HepG2 (cell line): Measurements from ENCODE around the gene RAB23. TPM values are rescaled to one million over a fixed set of nuclear protein-coding genes. Genes with fewer than 3 reads are reported as not detected.

Experiments
- CBX2 ChIP-seq, 2 experiments: fragments of 200-600 bp in 1 of 2; sonication (generic); formaldehyde crosslinking in 1 of 2; IDR thresholded peaks; 2 replicates each; pipeline versions ENCODE4 v1.7.0 to v1.8.1; 2018 to 2022; ENCODE audit warnings: low read depth in 2 of 2, low read length in 1 of 2, mild to moderate bottlenecking in 1 of 2, missing genetic modification reagents in 1 of 2
- DR1 ChIP-seq: sonication (generic); formaldehyde crosslinking; IDR thresholded peaks from 2 replicates; pipeline ENCODE4 v1.8.0; 2021; ENCODE audit warnings: mild to moderate bottlenecking, missing genetic modification reagents, inconsistent platforms
- HNRNPK ChIP-seq: fragments of 200-400 bp; formaldehyde crosslinking; IDR thresholded peaks from 2 replicates; pipeline ENCODE4 v1.6.1; 2018; ENCODE audit warnings: low read length, low read depth, moderate library complexity, mild to moderate bottlenecking; ENCODE audit not compliant: poor library complexity, severe bottlenecking
- NFKB2 ChIP-seq: sonication (generic); formaldehyde crosslinking; IDR thresholded peaks from 2 replicates; pipeline ENCODE4 v1.4.0; 2020; ENCODE audit warnings: missing genetic modification reagents, borderline replicate concordance
- NONO ChIP-seq, 2 experiments: fragments of 450-650 bp in 1 of 2; sonication (generic) in 1 of 2; formaldehyde crosslinking in 1 of 2; IDR thresholded peaks in 1 of 2; conservative IDR thresholded peaks in 1 of 2; 2 replicates each; pipeline versions ENCODE4 v1.6.1 to v1.8.0; 2017 to 2022; ENCODE audit warnings: mild to moderate bottlenecking in 1 of 2, missing genetic modification reagents in 1 of 2, moderate library complexity in 1 of 2
- RXRB ChIP-seq: IDR thresholded peaks from 2 replicates; pipeline ENCODE4 v1.6.1; 2016; ENCODE audit warnings: borderline replicate concordance, missing genetic modification reagents, missing compliant biosample characterization
- U2AF1 ChIP-seq: fragments of 200-400 bp; formaldehyde crosslinking; optimal IDR thresholded peaks from 2 replicates; pipeline ENCODE3; 2017; ENCODE audit warnings: mild to moderate bottlenecking, low read depth, low read length
- ZNF292 ChIP-seq: sonication (generic); formaldehyde crosslinking; IDR thresholded peaks from 2 replicates; pipeline ENCODE4 v1.8.1; 2022; ENCODE audit warnings: mild to moderate bottlenecking, low read depth, missing genetic modification reagents, borderline replicate concordance
- ZNF670 ChIP-seq: sonication (generic); formaldehyde crosslinking; IDR thresholded peaks from 2 replicates; pipeline ENCODE4 v1.8.0; 2022; ENCODE audit warnings: mild to moderate bottlenecking, missing genetic modification reagents, borderline replicate concordance
- polyA plus RNA-seq, 8 experiments: library from polyadenylated mRNA; depleted of rRNA in 3 of 8; stranded (reverse) in 7 of 8; unstranded in 1 of 8; fragments of >200 nt; fragmentation: Illumina TruSeq in 4 of 8; extraction: Trizol in 4 of 8; gene quantifications; 2 replicates each; pipeline versions ENCODE4 v1.2.1 to v1.2.3, GENCODE V29; 2011 to 2016; ENCODE audit warnings: low read depth in 4 of 8, missing spikeins in 1 of 8, mixed read lengths in 1 of 8; ENCODE audit not compliant: insufficient read depth in 1 of 8
- total RNA-seq, 5 experiments: library from RNA; depleted of rRNA; stranded (reverse); fragments of >200 nt; fragmentation: Illumina TruSeq; extraction: Trizol; gene quantifications; 2 replicates each; pipeline ENCODE4 v1.2.3, GENCODE V29; 2016; ENCODE audit warnings: low read depth in 1 of 5
- TF ChIP-seq, protein P1 (sequence below): sonication (generic); formaldehyde crosslinking; IDR thresholded peaks from 2 replicates; pipeline ENCODE4 v1.4.0; 2020; ENCODE audit warnings: missing genetic modification reagents
- TF ChIP-seq, protein P2 (sequence below), 2 experiments: fragments of 450-650 bp in 1 of 2; sonication (generic) in 1 of 2; formaldehyde crosslinking; IDR thresholded peaks; 2 replicates each; pipeline versions ENCODE4 v1.5.0 to v1.8.0; 2020 to 2022; ENCODE audit warnings: mild to moderate bottlenecking in 1 of 2, missing genetic modification reagents in 1 of 2
- TF ChIP-seq, protein P3 (sequence below): fragments of 450-650 bp; IDR thresholded peaks from 2 replicates; pipeline ENCODE4 v1.6.1; 2017
- TF ChIP-seq, protein P4 (sequence below): sonication (generic); formaldehyde crosslinking; IDR thresholded peaks from 2 replicates; pipeline ENCODE4 v1.4.0; 2020; ENCODE audit warnings: mild to moderate bottlenecking, missing genetic modification reagents
- TF ChIP-seq, protein P5 (sequence below): sonication (generic); formaldehyde crosslinking; IDR thresholded peaks from 2 replicates; pipeline ENCODE4 v1.4.0; 2020; ENCODE audit warnings: missing genetic modification reagents

Gene RAB23
- total and polyA plus RNA-seq, 2 of the 13 experiments (the other 11 are each of a cell fraction or from before 2014, with no cell fraction given), result 5.5 to 16.4 TPM

DNA sequence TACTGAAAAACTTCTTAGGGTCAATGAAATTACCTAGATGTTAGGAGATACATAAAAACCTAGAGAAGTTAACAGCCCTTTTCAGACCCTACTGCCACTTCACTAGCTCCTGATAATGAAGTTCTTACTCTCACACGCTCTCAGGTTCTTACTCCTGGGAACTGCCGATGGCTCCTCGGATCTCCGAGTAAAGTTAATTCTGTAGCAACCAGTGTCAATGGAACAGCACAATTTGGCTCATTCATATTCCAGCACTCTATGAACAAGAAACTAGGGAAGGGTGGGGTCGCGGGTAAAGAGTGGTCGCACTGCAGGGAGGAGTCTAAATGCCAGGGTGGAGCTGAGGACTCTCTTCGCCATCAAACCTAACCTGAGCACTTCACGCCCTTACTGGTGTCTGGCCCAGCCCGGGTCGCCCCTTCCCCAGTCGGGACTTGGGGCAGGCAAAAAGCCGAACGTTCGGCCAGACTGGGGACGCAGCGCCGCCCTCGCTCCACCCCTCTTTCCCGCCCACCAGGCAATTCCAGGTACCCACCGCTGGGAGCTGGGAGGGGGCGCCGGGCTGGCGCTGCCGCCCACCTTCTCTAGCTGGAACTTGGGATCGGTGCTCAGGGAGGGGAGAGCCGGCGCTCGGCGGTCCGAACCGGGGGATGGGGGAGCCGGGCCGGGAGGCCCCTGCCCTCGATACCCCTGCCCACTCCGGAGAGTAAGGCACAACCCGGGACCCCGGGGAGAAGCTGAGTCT, 744 bp downstream of the RAB23 start (continued):
- TF ChIP-seq ZNF292 (CRISPR knock-in tag) (peak; percentile 88), DR1 (peak; percentile 27; the same call in 1 of the 2 replicates), NONO (IDR thresholded peaks at IDR 0.05) (no peak), NONO (CRISPR knock-in tag; conservative IDR thresholded peaks at IDR 0.05) (no peak), HNRNPK (no peak), ZNF670 (CRISPR knock-in tag) (peak; percentile 20; the same call in 1 of the 2 replicates), CBX2 (IDR thresholded peaks at IDR 0.05; ENCODE audit: low read depth, low read length) (no peak), CBX2 (CRISPR knock-in tag; IDR thresholded peaks at IDR 0.05; ENCODE audit: low read depth) (no peak), NFKB2 (peak; percentile 7; the same call in 1 of the 2 replicates), U2AF1 (no peak), RXRB (CRISPR knock-in tag) (0 out of 2 replicates have a peak, but pooled peaks have one; percentile 21)
- TF ChIP-seq, protein P1, sequence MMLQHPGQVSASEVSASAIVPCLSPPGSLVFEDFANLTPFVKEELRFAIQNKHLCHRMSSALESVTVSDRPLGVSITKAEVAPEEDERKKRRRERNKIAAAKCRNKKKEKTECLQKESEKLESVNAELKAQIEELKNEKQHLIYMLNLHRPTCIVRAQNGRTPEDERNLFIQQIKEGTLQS (CRISPR knock-in tag), result no peak; the same call in 1 of the 2 replicates
- TF ChIP-seq, protein P2, sequence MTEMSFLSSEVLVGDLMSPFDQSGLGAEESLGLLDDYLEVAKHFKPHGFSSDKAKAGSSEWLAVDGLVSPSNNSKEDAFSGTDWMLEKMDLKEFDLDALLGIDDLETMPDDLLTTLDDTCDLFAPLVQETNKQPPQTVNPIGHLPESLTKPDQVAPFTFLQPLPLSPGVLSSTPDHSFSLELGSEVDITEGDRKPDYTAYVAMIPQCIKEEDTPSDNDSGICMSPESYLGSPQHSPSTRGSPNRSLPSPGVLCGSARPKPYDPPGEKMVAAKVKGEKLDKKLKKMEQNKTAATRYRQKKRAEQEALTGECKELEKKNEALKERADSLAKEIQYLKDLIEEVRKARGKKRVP (CRISPR knock-in tag; IDR thresholded peaks at IDR 0.05), result 0 out of 4 replicates have a peak, but pooled peaks of 1 of the 2 experiments have one; percentile 6
- TF ChIP-seq, protein P3, sequence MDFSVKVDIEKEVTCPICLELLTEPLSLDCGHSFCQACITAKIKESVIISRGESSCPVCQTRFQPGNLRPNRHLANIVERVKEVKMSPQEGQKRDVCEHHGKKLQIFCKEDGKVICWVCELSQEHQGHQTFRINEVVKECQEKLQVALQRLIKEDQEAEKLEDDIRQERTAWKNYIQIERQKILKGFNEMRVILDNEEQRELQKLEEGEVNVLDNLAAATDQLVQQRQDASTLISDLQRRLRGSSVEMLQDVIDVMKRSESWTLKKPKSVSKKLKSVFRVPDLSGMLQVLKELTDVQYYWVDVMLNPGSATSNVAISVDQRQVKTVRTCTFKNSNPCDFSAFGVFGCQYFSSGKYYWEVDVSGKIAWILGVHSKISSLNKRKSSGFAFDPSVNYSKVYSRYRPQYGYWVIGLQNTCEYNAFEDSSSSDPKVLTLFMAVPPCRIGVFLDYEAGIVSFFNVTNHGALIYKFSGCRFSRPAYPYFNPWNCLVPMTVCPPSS, result no peak
- TF ChIP-seq, protein P4, sequence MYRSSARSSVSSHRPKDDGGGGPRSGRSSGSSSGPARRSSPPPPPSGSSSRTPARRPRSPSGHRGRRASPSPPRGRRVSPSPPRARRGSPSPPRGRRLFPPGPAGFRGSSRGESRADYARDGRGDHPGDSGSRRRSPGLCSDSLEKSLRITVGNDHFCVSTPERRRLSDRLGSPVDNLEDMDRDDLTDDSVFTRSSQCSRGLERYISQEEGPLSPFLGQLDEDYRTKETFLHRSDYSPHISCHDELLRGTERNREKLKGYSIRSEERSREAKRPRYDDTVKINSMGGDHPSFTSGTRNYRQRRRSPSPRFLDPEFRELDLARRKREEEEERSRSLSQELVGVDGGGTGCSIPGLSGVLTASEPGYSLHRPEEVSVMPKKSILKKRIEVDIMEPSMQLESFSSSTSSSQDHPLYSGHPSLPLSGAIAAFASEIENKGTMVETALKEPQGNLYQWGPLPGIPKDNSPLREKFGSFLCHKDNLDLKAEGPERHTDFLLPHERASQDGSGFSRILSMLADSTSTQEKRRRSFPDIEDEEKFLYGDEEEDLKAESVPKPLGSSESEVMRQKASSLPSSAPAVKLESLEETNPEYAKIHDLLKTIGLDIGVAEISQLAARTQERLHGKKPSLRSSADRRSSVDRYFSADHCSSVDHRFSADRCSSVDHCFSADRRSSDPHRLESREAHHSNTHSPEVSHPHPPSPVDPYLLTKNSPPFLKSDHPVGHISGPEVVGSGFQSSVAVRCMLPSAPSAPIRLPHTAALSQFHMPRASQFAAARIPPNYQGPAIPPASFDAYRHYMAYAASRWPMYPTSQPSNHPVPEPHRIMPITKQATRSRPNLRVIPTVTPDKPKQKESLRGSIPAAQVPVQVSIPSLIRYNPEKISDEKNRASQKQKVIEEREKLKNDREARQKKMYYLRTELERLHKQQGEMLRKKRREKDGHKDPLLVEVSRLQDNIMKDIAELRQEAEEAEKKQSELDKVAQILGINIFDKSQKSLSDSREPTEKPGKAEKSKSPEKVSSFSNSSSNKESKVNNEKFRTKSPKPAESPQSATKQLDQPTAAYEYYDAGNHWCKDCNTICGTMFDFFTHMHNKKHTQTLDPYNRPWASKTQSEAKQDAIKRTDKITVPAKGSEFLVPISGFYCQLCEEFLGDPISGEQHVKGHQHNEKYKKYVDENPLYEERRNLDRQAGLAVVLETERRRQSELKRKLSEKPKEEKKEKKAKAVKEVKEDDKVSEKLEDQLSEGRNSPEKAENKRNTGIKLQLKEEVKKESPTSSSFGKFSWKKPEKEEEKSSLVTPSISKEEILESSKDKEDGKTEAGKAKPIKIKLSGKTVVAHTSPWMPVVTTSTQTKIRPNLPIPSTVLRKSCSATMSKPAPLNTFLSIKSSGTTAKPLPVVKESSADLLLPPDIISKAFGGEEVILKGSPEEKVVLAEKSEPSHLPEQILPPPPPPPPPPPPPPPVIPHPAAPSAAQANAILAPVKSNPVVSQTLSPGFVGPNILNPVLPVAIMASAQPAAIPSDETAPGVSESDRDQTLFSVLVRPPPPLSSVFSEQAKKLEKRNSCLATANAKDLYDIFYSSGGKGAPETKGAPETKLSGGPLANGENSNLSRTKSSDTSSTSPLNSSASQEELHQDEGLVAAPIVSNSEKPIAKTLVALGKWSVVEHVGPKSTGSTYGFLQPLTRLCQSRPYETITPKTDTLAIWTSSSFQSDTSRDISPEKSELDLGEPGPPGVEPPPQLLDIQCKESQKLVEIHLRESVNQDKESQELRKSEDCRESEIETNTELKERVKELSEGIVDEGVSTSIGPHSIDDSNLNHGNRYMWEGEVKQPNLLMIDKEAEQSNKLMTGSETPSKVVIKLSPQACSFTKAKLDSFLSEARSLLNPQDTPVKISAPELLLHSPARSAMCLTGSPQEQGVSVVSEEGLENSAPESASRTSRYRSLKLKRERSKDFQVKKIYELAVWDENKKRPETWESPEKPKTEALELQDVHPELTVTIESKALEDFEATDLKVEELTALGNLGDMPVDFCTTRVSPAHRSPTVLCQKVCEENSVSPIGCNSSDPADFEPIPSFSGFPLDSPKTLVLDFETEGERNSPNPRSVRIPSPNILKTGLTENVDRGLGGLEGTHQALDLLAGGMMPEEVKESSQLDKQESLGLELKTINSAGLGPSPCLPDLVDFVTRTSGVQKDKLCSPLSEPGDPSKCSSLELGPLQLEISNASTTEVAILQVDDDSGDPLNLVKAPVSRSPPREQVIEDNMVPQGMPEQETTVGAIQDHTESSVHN, result no peak; the same call in 1 of the 2 replicates
- TF ChIP-seq, protein P5, sequence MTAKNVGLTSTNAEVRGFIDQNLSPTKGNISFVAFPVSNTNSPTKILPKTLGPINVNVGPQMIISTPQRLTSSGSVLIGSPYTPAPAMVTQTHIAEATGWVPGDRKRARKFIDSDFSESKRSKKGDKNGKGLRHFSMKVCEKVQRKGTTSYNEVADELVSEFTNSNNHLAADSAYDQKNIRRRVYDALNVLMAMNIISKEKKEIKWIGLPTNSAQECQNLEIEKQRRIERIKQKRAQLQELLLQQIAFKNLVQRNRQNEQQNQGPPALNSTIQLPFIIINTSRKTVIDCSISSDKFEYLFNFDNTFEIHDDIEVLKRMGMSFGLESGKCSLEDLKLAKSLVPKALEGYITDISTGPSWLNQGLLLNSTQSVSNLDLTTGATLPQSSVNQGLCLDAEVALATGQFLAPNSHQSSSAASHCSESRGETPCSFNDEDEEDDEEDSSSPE, result peak; percentile 35; the same call in 1 of the 2 replicates
